BLaER1 treated with 17β-estradiol and CSF1 and Interleukin-3, amounts not matched to agents 10 nM and 100 nM (cell line): ENCODE results near the gene MEGF6.

Source experiments
- H3K27ac ChIP-seq, 11 experiments: shearing (Covaris generic); formaldehyde crosslinking; 2 replicates each; pipeline ENCODE4 v1.8.1; 2022
- H3K27me3 ChIP-seq, 11 experiments: shearing (Covaris generic); formaldehyde crosslinking; 2 replicates each; pipeline ENCODE4 v1.8.1; 2022
- H3K36me3 ChIP-seq, 11 experiments: shearing (Covaris generic); formaldehyde crosslinking; 2 replicates each; pipeline ENCODE4 v1.8.1; 2022
- H3K4me1 ChIP-seq, 10 experiments: shearing (Covaris generic); formaldehyde crosslinking; 2 replicates each; pipeline ENCODE4 v1.8.1; 2022
- H3K4me2 ChIP-seq, 11 experiments: shearing (Covaris generic); formaldehyde crosslinking; 2 replicates each; pipeline ENCODE4 v1.8.1; 2022
- H3K4me3 ChIP-seq, 10 experiments: shearing (Covaris generic); formaldehyde crosslinking; 2 replicates each; pipeline ENCODE4 v1.8.1; 2022
- H3K9ac ChIP-seq, 11 experiments: shearing (Covaris generic); formaldehyde crosslinking; 2 replicates each; pipeline ENCODE4 v1.8.1; 2022
- H3K9me3 ChIP-seq, 11 experiments: shearing (Covaris generic); formaldehyde crosslinking; replicated peaks in 1 of 11; 2 replicates each; pipeline ENCODE4 v1.8.1; 2022
- H4K20me1 ChIP-seq, 11 experiments: shearing (Covaris generic); formaldehyde crosslinking; 2 replicates each; pipeline ENCODE4 v1.8.1; 2022
- Cebpa-rat ChIP-seq, 11 experiments: shearing (Covaris generic); IDR thresholded peaks; 2 replicates each; pipeline ENCODE4 v1.8.1; 2022

Gene MEGF6

DNA sequence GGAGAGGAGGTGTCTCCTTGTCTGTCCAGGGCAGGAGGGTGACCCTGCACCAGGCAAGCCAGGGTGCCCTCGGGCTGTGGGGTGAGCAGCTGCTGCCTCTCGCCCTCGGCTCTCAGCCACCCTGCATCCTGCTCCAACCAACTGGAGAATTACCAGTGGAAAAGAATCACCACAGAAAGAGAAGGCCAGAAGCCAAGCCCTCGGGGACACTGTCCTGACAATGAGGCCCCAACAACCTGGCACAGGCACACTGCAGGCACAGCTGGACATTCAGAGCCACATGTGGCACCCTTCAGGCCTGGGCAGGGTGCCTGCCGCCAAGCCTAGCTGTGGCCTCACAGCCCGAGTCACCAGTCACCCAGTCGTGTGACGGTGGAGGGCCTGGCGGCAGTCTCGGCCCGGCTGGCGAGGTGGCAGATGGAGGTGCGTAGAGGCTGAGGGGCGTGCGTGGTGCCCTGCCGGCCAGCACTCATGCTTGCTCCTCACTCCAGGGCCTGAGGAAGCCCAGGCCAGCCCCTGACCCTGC is 12.0 kb downstream of the MEGF6 start:
- H3K4me2 ChIP-seq = peak overlapping the region; percentile 85 to 100 (median 96)
- peaks cover 37 to 98% (median 91%) of the 10 kb centered on the region in 10 experiments for H3K4me1 ChIP-seq
- H3K4me3 ChIP-seq = 0 out of 20 replicates have a peak overlapping the region, but pooled peaks of 1 of the 10 experiments have one; percentile 5
- H4K20me1 ChIP-seq = peaks cover 0 to 88% (median 58%) of the 10 kb centered on the region in 11 experiments; a peak in 17 of 22 replicates
- peaks cover 0 to 50% (median 7%) of the 10 kb centered on the region in 11 experiments; a peak in 9 of 22 replicates for H3K36me3 ChIP-seq
- H3K27ac ChIP-seq = peak overlapping the region in 5 of 11 experiments; percentile 41 to 77 (median 70); a peak in 8 of 22 replicates
- H3K9ac ChIP-seq = peak overlapping the region in 7 of 11 experiments; percentile 8 to 67 (median 55); a peak in 10 of 22 replicates
- H3K27me3 ChIP-seq = peaks cover 0 to 12% (median 0%) of the 10 kb centered on the region in 11 experiments; a peak in 2 of 22 replicates
- H3K9me3 ChIP-seq = no peaks in the 10 kb centered on the region
- TF ChIP-seq Cebpa-rat (IDR thresholded peaks at IDR 0.05) = no peak

DNA sequence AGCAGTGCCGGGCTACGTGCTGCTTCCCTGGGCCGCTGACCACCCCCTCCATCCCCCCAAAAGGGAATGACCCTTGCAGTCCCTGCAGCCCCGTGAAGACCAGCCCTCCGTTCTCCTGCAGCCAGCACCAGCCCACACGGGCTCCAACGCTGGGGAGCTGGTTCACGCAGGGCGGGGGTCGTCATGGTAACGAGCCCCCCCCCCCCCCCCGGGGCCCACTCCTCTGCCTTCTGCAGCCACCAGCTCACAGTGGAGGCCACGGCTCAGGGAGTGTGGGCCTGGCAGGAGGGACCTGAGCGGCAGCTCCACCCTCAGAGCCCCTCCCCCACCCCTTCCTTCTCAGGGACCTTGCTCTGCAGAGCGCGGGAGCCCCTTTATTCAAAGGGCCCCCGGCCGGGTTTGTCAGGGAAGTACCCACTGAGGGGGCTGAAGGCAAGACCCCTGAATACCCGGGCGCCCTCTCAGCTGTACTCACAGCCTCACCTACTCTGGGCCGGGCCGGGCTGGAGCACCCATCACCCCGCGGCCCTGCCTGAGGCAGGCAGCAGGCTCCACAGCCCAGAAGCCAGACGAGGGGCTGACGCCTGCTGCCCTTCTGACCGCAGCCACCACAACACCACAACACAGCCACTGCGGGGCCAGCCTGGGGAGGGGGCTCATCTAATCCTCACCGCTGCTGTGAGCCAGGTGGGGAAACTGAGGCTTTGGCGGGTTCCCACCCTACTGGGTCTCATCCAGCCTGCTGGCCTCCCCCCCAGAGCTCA is 12.6 kb downstream of the MEGF6 start:
- peak overlapping the region in 7 of 11 experiments; percentile 8 to 67 (median 55); a peak in 10 of 22 replicates for H3K9ac ChIP-seq
- H3K36me3 ChIP-seq = peaks cover 0 to 46% (median 7%) of the 10 kb centered on the region in 11 experiments; a peak in 9 of 22 replicates
- no peaks in the 10 kb centered on the region for H3K9me3 ChIP-seq
- H3K4me3 ChIP-seq = peak overlapping the region in 3 of 10 experiments; percentile 5 to 47 (median 38); a peak in 4 of 20 replicates
- peaks cover 0 to 12% (median 0%) of the 10 kb centered on the region in 11 experiments; a peak in 2 of 22 replicates for H3K27me3 ChIP-seq
- peaks cover 41 to 98% (median 95%) of the 10 kb centered on the region in 10 experiments for H3K4me1 ChIP-seq
- H3K4me2 ChIP-seq = peak overlapping the region; percentile 85 to 100 (median 96)
- H3K27ac ChIP-seq = peak overlapping the region in 7 of 11 experiments; percentile 21 to 77 (median 58); a peak in 10 of 22 replicates
- no peak for TF ChIP-seq Cebpa-rat (IDR thresholded peaks at IDR 0.05)
- peaks cover 0 to 88% (median 51%) of the 10 kb centered on the region in 11 experiments; a peak in 17 of 22 replicates for H4K20me1 ChIP-seq

DNA sequence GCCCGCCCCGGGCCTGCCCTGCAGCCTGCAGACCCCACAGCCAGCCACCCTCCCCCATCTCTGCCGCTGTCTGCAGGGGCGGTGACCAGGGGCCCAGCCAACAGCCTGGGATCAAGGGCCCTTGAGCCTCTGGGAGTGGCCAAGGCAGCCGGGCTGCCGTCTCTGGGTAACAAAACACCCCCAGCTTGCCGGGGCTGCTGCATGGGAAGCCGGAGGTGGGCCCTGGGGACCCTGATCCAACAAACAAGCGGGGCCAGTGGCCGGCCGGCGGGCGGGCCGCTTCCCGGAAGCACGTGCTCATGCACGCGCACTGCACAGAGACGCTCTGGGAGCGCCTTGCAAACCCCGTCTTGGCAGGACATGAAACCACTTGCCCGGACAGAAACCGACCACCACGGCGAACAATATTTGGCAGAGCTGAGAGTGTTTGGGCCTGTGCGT is 13.2 kb downstream of the MEGF6 start:
- Histone ChIP-seq H3K27me3 (peaks cover 0 to 12% (median 0%) of the 10 kb centered on the region in 11 experiments; a peak in 2 of 22 replicates), H3K36me3 (peaks cover 0 to 40% (median 7%) of the 10 kb centered on the region in 11 experiments; a peak in 9 of 22 replicates), H4K20me1 (peaks cover 0 to 84% (median 45%) of the 10 kb centered on the region in 11 experiments; a peak in 17 of 22 replicates), H3K9me3 (no peaks in the 10 kb centered on the region), H3K4me3 (peak overlapping the region in 9 of 10 experiments; percentile 3 to 47 (median 18); a peak in 7 of 20 replicates), H3K4me2 (peak overlapping the region; percentile 85 to 100 (median 96)), H3K27ac (peak overlapping the region in 9 of 11 experiments; percentile 43 to 77 (median 58); a peak in 18 of 22 replicates), H3K4me1 (peaks cover 47 to 98% (median 97%) of the 10 kb centered on the region in 10 experiments), H3K9ac (peak overlapping the region in 8 of 11 experiments; percentile 23 to 66 (median 52); a peak in 12 of 22 replicates)
- no peak for TF ChIP-seq Cebpa-rat (IDR thresholded peaks at IDR 0.05)

DNA sequence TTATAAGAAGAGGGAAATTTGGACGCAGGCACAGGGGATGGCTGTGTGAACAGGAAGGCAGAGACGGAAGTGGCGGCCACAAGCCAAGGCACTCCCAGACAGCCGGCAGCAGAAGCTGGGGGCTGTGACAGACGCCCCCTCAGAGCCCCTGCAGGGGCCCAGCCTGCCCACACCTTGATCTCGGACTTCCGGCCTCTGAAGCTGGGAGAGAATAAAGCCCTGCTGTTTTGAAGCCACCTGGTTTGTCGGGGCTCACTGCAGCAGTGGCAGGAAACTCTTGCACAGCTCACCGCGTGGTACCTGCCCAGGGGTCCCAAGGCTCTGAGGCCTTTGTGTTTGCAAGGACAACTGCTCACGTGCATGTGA is 13.7 kb downstream of the MEGF6 start:
- H3K36me3 ChIP-seq = peaks cover 0 to 36% (median 7%) of the 10 kb centered on the region in 11 experiments; a peak in 9 of 22 replicates
- H3K4me1 ChIP-seq = peaks cover 50 to 98% (median 97%) of the 10 kb centered on the region in 10 experiments
- H3K4me2 ChIP-seq = peak overlapping the region; percentile 85 to 100 (median 96)
- peak overlapping the region in 9 of 10 experiments; percentile 3 to 47 (median 18); a peak in 10 of 20 replicates for H3K4me3 ChIP-seq
- peak overlapping the region in 8 of 11 experiments; percentile 12 to 66 (median 52); a peak in 14 of 22 replicates for H3K9ac ChIP-seq
- H3K27me3 ChIP-seq = peaks cover 0 to 12% (median 0%) of the 10 kb centered on the region in 11 experiments; a peak in 2 of 22 replicates
- peak overlapping the region in 9 of 11 experiments; percentile 44 to 77 (median 58); a peak in 17 of 22 replicates for H3K27ac ChIP-seq
- no peak for TF ChIP-seq Cebpa-rat (IDR thresholded peaks at IDR 0.05)
- peaks cover 0 to 84% (median 40%) of the 10 kb centered on the region in 11 experiments; a peak in 17 of 22 replicates for H4K20me1 ChIP-seq
- no peaks in the 10 kb centered on the region for H3K9me3 ChIP-seq

DNA sequence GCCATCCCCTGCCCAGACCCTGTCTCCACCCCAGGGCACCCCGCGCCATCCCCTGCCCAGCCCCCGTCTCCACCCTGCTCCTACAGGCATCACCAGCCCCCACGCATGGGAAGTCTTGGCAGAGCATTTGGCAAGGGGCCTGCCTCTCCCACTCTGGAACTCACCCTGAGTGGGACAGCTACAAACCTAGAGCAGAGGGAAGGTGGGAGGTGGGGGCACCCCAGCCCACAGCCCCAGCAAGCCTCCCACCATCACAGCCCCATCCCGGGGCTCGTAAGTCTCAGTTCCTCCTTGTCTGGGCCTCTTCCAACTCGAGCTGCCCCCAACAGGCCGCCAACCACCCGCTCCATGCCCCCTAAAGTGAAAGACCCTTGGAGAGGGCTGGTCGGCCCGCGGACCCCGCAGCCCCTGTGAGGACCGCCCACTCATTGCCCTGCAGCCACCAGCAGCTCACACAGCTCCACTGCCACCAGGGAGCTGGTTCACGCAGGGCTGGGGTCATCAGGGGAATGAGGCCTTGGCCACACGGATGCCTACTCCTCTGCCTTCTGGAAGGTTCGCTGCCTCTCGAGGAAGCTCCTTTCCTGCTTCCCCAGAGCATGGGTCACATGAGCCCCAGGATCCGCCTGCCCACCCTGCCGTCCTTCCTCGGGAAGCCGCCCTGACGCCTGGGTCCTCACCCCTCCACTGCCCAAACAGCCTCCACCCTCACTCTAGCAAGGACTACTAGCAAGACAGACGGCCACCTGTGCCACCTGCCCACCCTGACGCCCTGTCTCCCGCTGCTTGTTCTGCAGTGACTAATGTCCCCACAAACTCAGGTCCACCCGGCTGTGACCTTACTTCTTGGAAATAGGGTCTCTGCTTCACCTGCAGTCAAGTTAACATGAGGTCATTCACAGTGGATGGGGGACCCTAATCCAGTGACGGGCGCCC is 14.4 kb downstream of the MEGF6 start:
- Histone ChIP-seq H3K4me1 (peaks cover 54 to 98% (median 97%) of the 10 kb centered on the region in 10 experiments), H4K20me1 (peaks cover 0 to 84% (median 33%) of the 10 kb centered on the region in 11 experiments; a peak in 17 of 22 replicates), H3K27ac (peak overlapping the region; percentile 23 to 77 (median 52); a peak in 19 of 22 replicates), H3K4me2 (peak overlapping the region; percentile 85 to 100 (median 96)), H3K9ac (peak overlapping the region in 10 of 11 experiments; percentile 7 to 66 (median 46); a peak in 17 of 22 replicates), H3K4me3 (peak overlapping the region in 9 of 10 experiments; percentile 3 to 47 (median 18); a peak in 11 of 20 replicates), H3K36me3 (peaks cover 0 to 37% (median 5%) of the 10 kb centered on the region in 11 experiments; a peak in 9 of 22 replicates), H3K27me3 (peaks cover 0 to 12% (median 0%) of the 10 kb centered on the region in 11 experiments; a peak in 2 of 22 replicates), H3K9me3 (no peaks in the 10 kb centered on the region)
- TF ChIP-seq Cebpa-rat (IDR thresholded peaks at IDR 0.05) = no peak

DNA sequence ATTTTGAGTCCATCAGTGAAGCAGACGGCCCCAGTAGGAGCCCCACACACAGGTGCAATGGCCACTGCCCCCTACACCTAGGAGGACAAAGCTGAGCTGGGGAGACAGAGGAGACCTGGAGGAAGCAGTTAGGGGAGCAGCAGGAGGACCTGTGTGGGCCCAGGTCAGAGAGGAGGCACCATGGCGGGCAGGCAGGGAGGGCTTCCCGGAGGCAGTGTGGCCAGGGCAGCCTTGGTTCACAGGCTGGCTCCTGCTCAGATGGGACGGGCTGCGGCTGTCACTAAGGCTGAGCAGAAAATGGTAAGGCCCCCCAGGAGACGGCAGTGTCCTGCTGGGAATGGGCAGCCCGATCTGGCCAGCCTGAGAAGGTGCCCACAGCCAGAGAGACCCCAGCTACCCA is 15.4 kb downstream of the MEGF6 start:
- Histone ChIP-seq H3K4me2 (peak overlapping the region in 9 of 11 experiments; percentile 27 to 100 (median 94); a peak in 17 of 22 replicates), H3K9me3 (no peaks in the 10 kb centered on the region), H4K20me1 (peaks cover 0 to 84% (median 24%) of the 10 kb centered on the region in 11 experiments; a peak in 17 of 22 replicates), H3K4me3 (no peak overlapping the region), H3K4me1 (peaks cover 58 to 98% (median 97%) of the 10 kb centered on the region in 10 experiments), H3K9ac (peak overlapping the region in 1 of 11 experiments; percentile 24; a peak in 1 of 22 replicates), H3K36me3 (peaks cover 0 to 29% (median 5%) of the 10 kb centered on the region in 11 experiments; a peak in 9 of 22 replicates), H3K27me3 (peaks cover 0 to 8% (median 0%) of the 10 kb centered on the region in 11 experiments; a peak in 2 of 22 replicates), H3K27ac (peak overlapping the region in 2 of 11 experiments; percentile 28 to 41; a peak in 3 of 22 replicates)
- TF ChIP-seq Cebpa-rat (IDR thresholded peaks at IDR 0.05) = no peak

DNA sequence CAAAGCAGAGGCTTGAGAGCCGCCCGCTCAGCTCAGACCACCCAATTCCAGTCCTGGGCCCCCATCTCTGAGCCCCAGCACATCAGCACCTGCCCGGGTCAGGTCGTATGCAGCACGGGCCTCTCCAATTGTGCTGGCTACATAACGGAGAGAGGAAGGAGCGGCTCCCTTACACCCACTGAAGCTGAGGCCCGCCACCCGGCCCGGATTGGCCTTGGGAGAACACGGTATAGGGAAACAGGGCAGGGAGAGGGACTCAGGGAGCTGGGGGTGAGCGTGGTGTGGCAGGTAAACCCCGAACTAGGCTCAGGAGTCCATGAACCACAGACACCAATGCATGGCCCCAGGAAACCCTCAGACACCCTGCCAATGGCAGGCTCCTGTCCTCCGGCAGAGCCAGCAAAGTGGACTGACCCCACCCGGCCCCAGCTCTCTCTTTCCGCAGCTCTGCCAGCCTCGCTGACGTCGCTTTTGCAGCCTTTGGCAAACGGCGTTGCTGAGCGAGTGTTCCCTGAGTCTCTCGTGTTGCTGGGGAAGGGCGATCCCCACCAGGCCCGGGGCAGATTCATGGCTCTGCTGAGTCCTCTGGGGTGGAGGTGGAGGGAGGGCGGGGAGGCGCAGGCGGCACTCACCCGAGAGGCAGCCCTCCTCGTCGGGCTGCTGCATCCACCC is 16.5 kb downstream of the MEGF6 start:
- H4K20me1 ChIP-seq = peaks cover 0 to 84% (median 12%) of the 10 kb centered on the region in 11 experiments; a peak in 14 of 22 replicates
- no peak for TF ChIP-seq Cebpa-rat (IDR thresholded peaks at IDR 0.05)
- H3K4me1 ChIP-seq = peaks cover 55 to 98% (median 93%) of the 10 kb centered on the region in 10 experiments
- peaks cover 0 to 8% (median 0%) of the 10 kb centered on the region in 11 experiments; a peak in 3 of 22 replicates for H3K27me3 ChIP-seq
- H3K27ac ChIP-seq = no peak overlapping the region
- no peak overlapping the region for H3K4me3 ChIP-seq
- peak overlapping the region in 2 of 11 experiments; percentile 13 to 19; a peak in 1 of 22 replicates for H3K9ac ChIP-seq
- peaks cover 0 to 33% (median 5%) of the 10 kb centered on the region in 11 experiments; a peak in 10 of 22 replicates for H3K36me3 ChIP-seq
- H3K4me2 ChIP-seq = peak overlapping the region in 9 of 11 experiments; percentile 88 to 100 (median 97); a peak in 16 of 22 replicates
- no peaks in the 10 kb centered on the region for H3K9me3 ChIP-seq
